Measurements from ENCODE around the gene DNAH2.

DNA sequence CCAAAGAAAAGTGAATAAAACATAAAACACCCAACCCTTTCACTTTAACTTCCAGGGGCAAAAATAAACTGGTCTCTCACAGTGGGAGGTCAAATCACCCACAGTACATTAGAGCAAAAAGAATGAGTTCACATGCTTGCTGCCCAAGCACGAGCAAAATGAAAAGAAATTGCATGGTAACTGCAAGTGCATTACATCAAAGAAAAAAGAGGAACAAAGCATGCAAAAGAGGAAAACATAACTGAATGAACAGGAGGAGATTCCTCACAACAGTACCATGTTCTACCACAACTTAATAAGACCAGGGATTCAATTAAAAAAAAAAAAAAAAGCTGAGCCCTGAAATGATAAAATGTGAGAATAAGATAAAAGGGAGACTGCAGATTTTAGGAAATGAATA lies 12.3 kb downstream of the DNAH2 start:
- TF ChIP-seq, protein P1, sequence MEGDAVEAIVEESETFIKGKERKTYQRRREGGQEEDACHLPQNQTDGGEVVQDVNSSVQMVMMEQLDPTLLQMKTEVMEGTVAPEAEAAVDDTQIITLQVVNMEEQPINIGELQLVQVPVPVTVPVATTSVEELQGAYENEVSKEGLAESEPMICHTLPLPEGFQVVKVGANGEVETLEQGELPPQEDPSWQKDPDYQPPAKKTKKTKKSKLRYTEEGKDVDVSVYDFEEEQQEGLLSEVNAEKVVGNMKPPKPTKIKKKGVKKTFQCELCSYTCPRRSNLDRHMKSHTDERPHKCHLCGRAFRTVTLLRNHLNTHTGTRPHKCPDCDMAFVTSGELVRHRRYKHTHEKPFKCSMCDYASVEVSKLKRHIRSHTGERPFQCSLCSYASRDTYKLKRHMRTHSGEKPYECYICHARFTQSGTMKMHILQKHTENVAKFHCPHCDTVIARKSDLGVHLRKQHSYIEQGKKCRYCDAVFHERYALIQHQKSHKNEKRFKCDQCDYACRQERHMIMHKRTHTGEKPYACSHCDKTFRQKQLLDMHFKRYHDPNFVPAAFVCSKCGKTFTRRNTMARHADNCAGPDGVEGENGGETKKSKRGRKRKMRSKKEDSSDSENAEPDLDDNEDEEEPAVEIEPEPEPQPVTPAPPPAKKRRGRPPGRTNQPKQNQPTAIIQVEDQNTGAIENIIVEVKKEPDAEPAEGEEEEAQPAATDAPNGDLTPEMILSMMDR (IDR thresholded peaks at IDR 0.05) = no peak
- TF ChIP-seq POLR2AphosphoS5 (IDR thresholded peaks at IDR 0.05) (no peak), POLR2A (IDR thresholded peaks at IDR 0.05) (no peak)
